OCI-LY1 (cell line): ENCODE measurements around the gene TMEM138.

Source experiments
- EZH2 ChIP-seq: fragments of 200-600 bp; sonication (generic), shearing (Covaris generic); IDR thresholded peaks from 2 replicates; pipeline ENCODE4 v1.8.0; 2017; ENCODE audit warnings: borderline replicate concordance, mixed run types, mild to moderate bottlenecking, antibody characterized with exemption, low read length, moderate library complexity, mixed read lengths
- TF ChIP-seq, protein P1 (sequence below): fragments of 200-600 bp; sonication (generic), shearing (Covaris generic); IDR thresholded peaks from 2 replicates; pipeline ENCODE4 v1.5.1; 2017; ENCODE audit warnings: mild to moderate bottlenecking, antibody characterized with exemption, low read length, moderate library complexity, mixed read lengths

DNA sequence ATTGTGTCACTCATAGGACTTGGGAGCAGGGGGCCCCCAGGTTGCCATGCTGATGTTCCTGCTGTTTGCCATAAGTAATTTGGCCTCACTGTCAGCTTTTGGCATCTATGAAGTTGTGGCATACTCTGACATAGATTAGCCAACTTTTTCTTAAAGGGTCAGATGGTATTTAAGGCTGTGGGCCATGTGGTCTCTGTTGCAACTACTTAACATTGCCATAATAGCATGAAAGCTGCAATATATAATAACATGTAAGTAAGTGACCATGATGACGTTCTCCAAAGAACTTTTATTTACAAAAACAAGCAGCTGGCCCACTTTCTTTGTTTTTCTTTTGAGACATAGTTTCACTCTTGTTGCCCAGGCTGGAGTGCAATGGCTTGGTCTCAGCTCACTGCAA, 28.0 kb downstream of the TMEM138 start:
- TF ChIP-seq, protein P1, sequence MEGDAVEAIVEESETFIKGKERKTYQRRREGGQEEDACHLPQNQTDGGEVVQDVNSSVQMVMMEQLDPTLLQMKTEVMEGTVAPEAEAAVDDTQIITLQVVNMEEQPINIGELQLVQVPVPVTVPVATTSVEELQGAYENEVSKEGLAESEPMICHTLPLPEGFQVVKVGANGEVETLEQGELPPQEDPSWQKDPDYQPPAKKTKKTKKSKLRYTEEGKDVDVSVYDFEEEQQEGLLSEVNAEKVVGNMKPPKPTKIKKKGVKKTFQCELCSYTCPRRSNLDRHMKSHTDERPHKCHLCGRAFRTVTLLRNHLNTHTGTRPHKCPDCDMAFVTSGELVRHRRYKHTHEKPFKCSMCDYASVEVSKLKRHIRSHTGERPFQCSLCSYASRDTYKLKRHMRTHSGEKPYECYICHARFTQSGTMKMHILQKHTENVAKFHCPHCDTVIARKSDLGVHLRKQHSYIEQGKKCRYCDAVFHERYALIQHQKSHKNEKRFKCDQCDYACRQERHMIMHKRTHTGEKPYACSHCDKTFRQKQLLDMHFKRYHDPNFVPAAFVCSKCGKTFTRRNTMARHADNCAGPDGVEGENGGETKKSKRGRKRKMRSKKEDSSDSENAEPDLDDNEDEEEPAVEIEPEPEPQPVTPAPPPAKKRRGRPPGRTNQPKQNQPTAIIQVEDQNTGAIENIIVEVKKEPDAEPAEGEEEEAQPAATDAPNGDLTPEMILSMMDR: no peak
- no peak for TF ChIP-seq EZH2
